ENCODE results near the gene CTIF. TPM values are rescaled to one million over a fixed set of nuclear protein-coding genes. Genes with fewer than 3 reads are reported as not detected.
A peak's percentile ranks its signal among the peaks of the same experiment; 100 is the strongest.

Gene CTIF
- total RNA-seq, 1 donor from 2014 or later, result 54.8 TPM

GRCh38 chr18:48544116-48544515 is 5.3 kb downstream of the CTIF start:
- H3K27ac ChIP-seq, result no peak overlapping the region
- DNase-seq (no peak), ATAC-seq (no peak)
- TF ChIP-seq CTCF (IDR thresholded peaks at IDR 0.05), result no peak
- no peaks in the 10 kb centered on the region for H3K9me3 ChIP-seq
- intact Hi-C loops (cut with DNase I), result no loop called here
- no peaks in the 10 kb centered on the region for H3K27me3 ChIP-seq (ENCODE audit: low read depth)
- H3K4me1 ChIP-seq, result peaks cover 45% of the 10 kb centered on the region
- H3K36me3 ChIP-seq, result no peaks in the 10 kb centered on the region
- H3K4me3 ChIP-seq, result no peak overlapping the region

- no peaks in the 10 kb centered on the region for H3K36me3 ChIP-seq
- TF ChIP-seq CTCF (IDR thresholded peaks at IDR 0.05), result no peak
- peaks cover 45% of the 10 kb centered on the region for H3K4me1 ChIP-seq
- no peak for ATAC-seq
- no peak overlapping the region for H3K27ac ChIP-seq
- H3K9me3 ChIP-seq, result no peaks in the 10 kb centered on the region
- no peaks in the 10 kb centered on the region for H3K27me3 ChIP-seq (ENCODE audit: low read depth)
- DNase-seq, result no peak
- intact Hi-C loops (cut with DNase I), result no loop called here
- no peak overlapping the region for H3K4me3 ChIP-seq
Measured at GRCh38 chr18:48544661-48545415, 6.0 kb downstream of the CTIF start.

GRCh38 chr18:48545757-48546321 is 7.0 kb downstream of the CTIF start:
- no peaks in the 10 kb centered on the region for H3K27me3 ChIP-seq (ENCODE audit: low read depth)
- DNase-seq, result peak; percentile 51
- intact Hi-C loops (cut with DNase I), result no loop called here
- no peaks in the 10 kb centered on the region for H3K36me3 ChIP-seq
- peaks cover 45% of the 10 kb centered on the region for H3K4me1 ChIP-seq
- no peak overlapping the region for H3K4me3 ChIP-seq
- H3K27ac ChIP-seq, result peak overlapping the region; percentile 22
- H3K9me3 ChIP-seq, result no peaks in the 10 kb centered on the region
- peak in 1 of 2 donors; percentile 3 for ATAC-seq
- TF ChIP-seq CTCF (IDR thresholded peaks at IDR 0.05), result no peak

GRCh38 chr18:48546396-48546795 is 7.6 kb downstream of the CTIF start:
- ATAC-seq (no peak), DNase-seq (no peak)
- intact Hi-C loops (cut with DNase I), result no loop called here
- Histone ChIP-seq H3K36me3 (no peaks in the 10 kb centered on the region), H3K9me3 (no peaks in the 10 kb centered on the region), H3K27ac (peak overlapping the region; percentile 22), H3K4me3 (no peak overlapping the region), H3K4me1 (peaks cover 43% of the 10 kb centered on the region), H3K27me3 (ENCODE audit: low read depth) (no peaks in the 10 kb centered on the region)
- TF ChIP-seq CTCF (IDR thresholded peaks at IDR 0.05), result no peak

GRCh38 chr18:48547531-48547981 is 8.7 kb downstream of the CTIF start:
- DNase-seq (no peak), ATAC-seq (no peak)

More at GRCh38 chr18:48547531-48547981, 8.7 kb downstream of the CTIF start:
- Histone ChIP-seq H3K4me3 (no peak overlapping the region), H3K36me3 (no peaks in the 10 kb centered on the region), H3K27ac (peak overlapping the region; percentile 39), H3K27me3 (ENCODE audit: low read depth) (no peaks in the 10 kb centered on the region), H3K4me1 (peaks cover 37% of the 10 kb centered on the region), H3K9me3 (no peaks in the 10 kb centered on the region)
- intact Hi-C loops (cut with DNase I), result no loop called here
- TF ChIP-seq CTCF (IDR thresholded peaks at IDR 0.05), result no peak
